Right lobe of liver (tissue), 4 donors: Measurements from ENCODE around the gene TRAF3.

Experiments used
- POLR2A ChIP-seq: fragments of 450-650 bp; IDR thresholded peaks from one replicate; pipeline ENCODE4 v1.6.1; 2017; ENCODE audit warnings: antibody characterized with exemption, mild to moderate bottlenecking
- TF ChIP-seq, protein P1 (sequence below), 4 donors: fragments of 200-600 bp in 3 of 4; fragments of 450-650 bp in 1 of 4; IDR thresholded peaks; one replicate each; pipeline versions ENCODE4 v1.5.1 to v1.8.0; 2016 to 2022; ENCODE audit warnings: antibody characterized with exemption in 4 of 4, mild to moderate bottlenecking in 2 of 4
- donor health status: DM: no; HTN: no; CAD: no.
- donor health status: DM: no; HTN: no; CAD: no.
- donor health status: DM: no; HTN: yes; CAD: no.

DNA sequence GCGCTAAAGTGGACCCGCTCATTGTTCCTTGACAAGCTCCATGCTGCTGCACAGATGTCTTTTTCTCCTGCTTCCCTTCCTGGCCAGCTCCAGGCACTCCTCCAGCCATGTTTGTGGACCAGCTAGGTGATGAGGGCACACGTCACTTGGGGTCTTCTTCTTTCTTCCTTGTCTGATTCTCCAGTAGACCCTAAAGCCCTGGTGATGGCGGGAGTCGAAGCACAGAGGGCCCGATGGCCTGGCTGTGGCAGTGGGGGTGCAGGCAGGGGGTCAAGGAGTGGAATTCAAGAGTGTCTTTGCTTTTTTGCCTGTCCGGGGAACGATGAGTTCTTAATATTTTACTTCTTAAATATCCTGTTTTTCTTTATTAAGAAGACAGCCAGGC is 122.3 kb downstream of the TRAF3 start:
- TF ChIP-seq, protein P1, sequence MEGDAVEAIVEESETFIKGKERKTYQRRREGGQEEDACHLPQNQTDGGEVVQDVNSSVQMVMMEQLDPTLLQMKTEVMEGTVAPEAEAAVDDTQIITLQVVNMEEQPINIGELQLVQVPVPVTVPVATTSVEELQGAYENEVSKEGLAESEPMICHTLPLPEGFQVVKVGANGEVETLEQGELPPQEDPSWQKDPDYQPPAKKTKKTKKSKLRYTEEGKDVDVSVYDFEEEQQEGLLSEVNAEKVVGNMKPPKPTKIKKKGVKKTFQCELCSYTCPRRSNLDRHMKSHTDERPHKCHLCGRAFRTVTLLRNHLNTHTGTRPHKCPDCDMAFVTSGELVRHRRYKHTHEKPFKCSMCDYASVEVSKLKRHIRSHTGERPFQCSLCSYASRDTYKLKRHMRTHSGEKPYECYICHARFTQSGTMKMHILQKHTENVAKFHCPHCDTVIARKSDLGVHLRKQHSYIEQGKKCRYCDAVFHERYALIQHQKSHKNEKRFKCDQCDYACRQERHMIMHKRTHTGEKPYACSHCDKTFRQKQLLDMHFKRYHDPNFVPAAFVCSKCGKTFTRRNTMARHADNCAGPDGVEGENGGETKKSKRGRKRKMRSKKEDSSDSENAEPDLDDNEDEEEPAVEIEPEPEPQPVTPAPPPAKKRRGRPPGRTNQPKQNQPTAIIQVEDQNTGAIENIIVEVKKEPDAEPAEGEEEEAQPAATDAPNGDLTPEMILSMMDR (IDR thresholded peaks at IDR 0.05), result no peak
- TF ChIP-seq POLR2A, result no peak
